ENCODE data around the gene HYAL4.

GRCh38 chr7:123847868-123848267, 2.9 kb downstream of the HYAL4 start:
- TF ChIP-seq, protein P1, sequence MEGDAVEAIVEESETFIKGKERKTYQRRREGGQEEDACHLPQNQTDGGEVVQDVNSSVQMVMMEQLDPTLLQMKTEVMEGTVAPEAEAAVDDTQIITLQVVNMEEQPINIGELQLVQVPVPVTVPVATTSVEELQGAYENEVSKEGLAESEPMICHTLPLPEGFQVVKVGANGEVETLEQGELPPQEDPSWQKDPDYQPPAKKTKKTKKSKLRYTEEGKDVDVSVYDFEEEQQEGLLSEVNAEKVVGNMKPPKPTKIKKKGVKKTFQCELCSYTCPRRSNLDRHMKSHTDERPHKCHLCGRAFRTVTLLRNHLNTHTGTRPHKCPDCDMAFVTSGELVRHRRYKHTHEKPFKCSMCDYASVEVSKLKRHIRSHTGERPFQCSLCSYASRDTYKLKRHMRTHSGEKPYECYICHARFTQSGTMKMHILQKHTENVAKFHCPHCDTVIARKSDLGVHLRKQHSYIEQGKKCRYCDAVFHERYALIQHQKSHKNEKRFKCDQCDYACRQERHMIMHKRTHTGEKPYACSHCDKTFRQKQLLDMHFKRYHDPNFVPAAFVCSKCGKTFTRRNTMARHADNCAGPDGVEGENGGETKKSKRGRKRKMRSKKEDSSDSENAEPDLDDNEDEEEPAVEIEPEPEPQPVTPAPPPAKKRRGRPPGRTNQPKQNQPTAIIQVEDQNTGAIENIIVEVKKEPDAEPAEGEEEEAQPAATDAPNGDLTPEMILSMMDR (IDR thresholded peaks at IDR 0.05): no peak
- TF ChIP-seq FOXP1 (CRISPR knock-in tag; IDR thresholded peaks at IDR 0.05; ENCODE audit: borderline replicate concordance) (no peak), NFE2L1 (CRISPR knock-in tag; IDR thresholded peaks at IDR 0.05) (no peak), ESRRA (CRISPR knock-in tag; IDR thresholded peaks at IDR 0.05; ENCODE audit: borderline replicate concordance) (no peak), EMX1 (CRISPR knock-in tag; IDR thresholded peaks at IDR 0.05) (no peak), NFYB (CRISPR knock-in tag; conservative IDR thresholded peaks at IDR 0.05; ENCODE audit: low read depth) (no peak), KAT7 (CRISPR knock-in tag; IDR thresholded peaks at IDR 0.05; ENCODE audit: borderline replicate concordance) (no peak)
- TF ChIP-seq, protein P2, sequence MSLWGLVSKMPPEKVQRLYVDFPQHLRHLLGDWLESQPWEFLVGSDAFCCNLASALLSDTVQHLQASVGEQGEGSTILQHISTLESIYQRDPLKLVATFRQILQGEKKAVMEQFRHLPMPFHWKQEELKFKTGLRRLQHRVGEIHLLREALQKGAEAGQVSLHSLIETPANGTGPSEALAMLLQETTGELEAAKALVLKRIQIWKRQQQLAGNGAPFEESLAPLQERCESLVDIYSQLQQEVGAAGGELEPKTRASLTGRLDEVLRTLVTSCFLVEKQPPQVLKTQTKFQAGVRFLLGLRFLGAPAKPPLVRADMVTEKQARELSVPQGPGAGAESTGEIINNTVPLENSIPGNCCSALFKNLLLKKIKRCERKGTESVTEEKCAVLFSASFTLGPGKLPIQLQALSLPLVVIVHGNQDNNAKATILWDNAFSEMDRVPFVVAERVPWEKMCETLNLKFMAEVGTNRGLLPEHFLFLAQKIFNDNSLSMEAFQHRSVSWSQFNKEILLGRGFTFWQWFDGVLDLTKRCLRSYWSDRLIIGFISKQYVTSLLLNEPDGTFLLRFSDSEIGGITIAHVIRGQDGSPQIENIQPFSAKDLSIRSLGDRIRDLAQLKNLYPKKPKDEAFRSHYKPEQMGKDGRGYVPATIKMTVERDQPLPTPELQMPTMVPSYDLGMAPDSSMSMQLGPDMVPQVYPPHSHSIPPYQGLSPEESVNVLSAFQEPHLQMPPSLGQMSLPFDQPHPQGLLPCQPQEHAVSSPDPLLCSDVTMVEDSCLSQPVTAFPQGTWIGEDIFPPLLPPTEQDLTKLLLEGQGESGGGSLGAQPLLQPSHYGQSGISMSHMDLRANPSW (CRISPR knock-in tag; conservative IDR thresholded peaks at IDR 0.05; ENCODE audit: low read depth): no peak

Data from WTC11 (cell line).